Kidney epithelial cell (primary cell): ENCODE results near the gene BST2. TPM values are rescaled to one million over a fixed set of nuclear protein-coding genes. Genes with fewer than 3 reads are reported as not detected.
A peak's percentile ranks its signal among the peaks of the same experiment; 100 is the strongest.

ENCODE experiments used
- DNase-seq: peaks from one replicate; pipeline ENCODE4 v3.0.0-alpha.2; 2010; ENCODE audit warnings: low read depth
- H3K27me3 ChIP-seq: 2 replicates; pipeline ENCODE4 v1.6.0; 2011; ENCODE audit warnings: low read length; ENCODE audit not compliant: control insufficient read depth, insufficient read depth
- H3K36me3 ChIP-seq: 2 replicates; pipeline ENCODE4 v1.5.1; 2011; ENCODE audit warnings: low read length; ENCODE audit not compliant: control insufficient read depth, insufficient read depth
- H3K4me3 ChIP-seq: 2 replicates; pipeline ENCODE4 v1.5.1; 2011; ENCODE audit warnings: low read depth, mild to moderate bottlenecking, control low read depth, low read length
- CTCF ChIP-seq: IDR thresholded peaks from 2 replicates; pipeline ENCODE4 v1.5.1; 2011; ENCODE audit warnings: mild to moderate bottlenecking, moderate library complexity, low read length, control low read depth, inconsistent platforms; ENCODE audit not compliant: insufficient read depth, poor library complexity, severe bottlenecking
- total RNA-seq: library from RNA; depleted of rRNA; stranded (reverse); fragments of >200 nt; gene quantifications from 2 replicates; pipeline ENCODE4 v1.2.3, GENCODE V29; 2015

Gene BST2
- total RNA-seq, 1 donor from 2014 or later: 41.4 TPM

- no peaks in the 10 kb centered on the region for H3K36me3 ChIP-seq
- DNase-seq: no peak
- peaks cover 11% of the 10 kb centered on the region for H3K27me3 ChIP-seq
- TF ChIP-seq CTCF: no peak
- H3K4me3 ChIP-seq: peak overlapping the region; percentile 47
Observed at GRCh38 chr19:17389957-17390664, 15.3 kb downstream of the BST2 start.

- peaks cover 11% of the 10 kb centered on the region for H3K27me3 ChIP-seq
- no peak for DNase-seq
- no peaks in the 10 kb centered on the region for H3K36me3 ChIP-seq
- H3K4me3 ChIP-seq: no peak overlapping the region
- no peak for TF ChIP-seq CTCF
Observed at GRCh38 chr19:17389288-17389687, 16.1 kb downstream of the BST2 start.

GRCh38 chr19:17385878-17386611 is 19.4 kb downstream of the BST2 start:
- no peak overlapping the region for H3K4me3 ChIP-seq
- no peak for DNase-seq
- TF ChIP-seq CTCF: peak; percentile 98
- no peaks in the 10 kb centered on the region for H3K36me3 ChIP-seq
- H3K27me3 ChIP-seq: peaks cover 5% of the 10 kb centered on the region

- H3K36me3 ChIP-seq: no peaks in the 10 kb centered on the region
- peaks cover 2% of the 10 kb centered on the region for H3K27me3 ChIP-seq
- TF ChIP-seq CTCF: no peak
- no peak overlapping the region for H3K4me3 ChIP-seq
- no peak for DNase-seq
Observed at GRCh38 chr19:17380426-17381138, 24.8 kb downstream of the BST2 start.

GRCh38 chr19:17379221-17379631 is 26.2 kb downstream of the BST2 start:
- TF ChIP-seq CTCF: no peak
- no peaks in the 10 kb centered on the region for H3K36me3 ChIP-seq
- H3K4me3 ChIP-seq: no peak overlapping the region
- DNase-seq: no peak
- H3K27me3 ChIP-seq: peaks cover 2% of the 10 kb centered on the region
